IMR-90 (cell line): Measurements from ENCODE around the gene UQCRC1. TPM values are rescaled to one million over a fixed set of nuclear protein-coding genes. Genes with fewer than 3 reads are reported as not detected.

ENCODE experiments used
- ATAC-seq: fragments of 200-7000 bp; cut with Tn5 transposase; 2 replicates; pipeline ENCODE4 v1.9.1; 2020; ENCODE audit warnings: low read depth, mild to moderate bottlenecking, moderate library complexity
- BruUV-seq: library from RNA; stranded (reverse); fragments of 400-500 nt; replicated peaks from 2 replicates; lab custom pipeline; 2021; lab: Mats Ljungman, UMichigan
- CTCF ChIA-PET: fragments of 300-600 bp; formaldehyde crosslinking; extraction: SDS; loops from one replicate; lab custom pipeline; 2021; ENCODE audit warnings: antibody characterized with exemption; lab: Yijun Ruan, JAX
- POLR2A ChIA-PET: fragments of 300-600 bp; sonication (Branson Sonifier 250); formaldehyde crosslinking; loops from one replicate; lab custom pipeline; 2022; ENCODE audit warnings: antibody characterized with exemption; ENCODE audit not compliant: unreplicated experiment; lab: Charles Lee
- DNase-seq: peaks from one replicate; pipeline ENCODE4 v3.0.0; 2013
- H2AFZ ChIP-seq: replicated peaks from 2 replicates; pipeline ENCODE3; 2013; ENCODE audit warnings: low read length, mild to moderate bottlenecking; ENCODE audit not compliant: poor library complexity
- H2AK5ac ChIP-seq: 2 replicates; pipeline ENCODE4 v1.6.1; 2013; ENCODE audit warnings: low read depth, low read length, inconsistent platforms
- H2AK9ac ChIP-seq: replicated peaks from 2 replicates; pipeline ENCODE3; 2013; ENCODE audit warnings: mild to moderate bottlenecking, low read depth, low read length, moderate library complexity; ENCODE audit not compliant: poor library complexity
- H2BK120ac ChIP-seq: 2 replicates; pipeline ENCODE4 v1.6.1; 2013; ENCODE audit warnings: low read depth, low read length, inconsistent platforms
- H2BK15ac ChIP-seq: 3 replicates; pipeline ENCODE4 v1.6.1; 2013; ENCODE audit warnings: low read depth, low read length, inconsistent platforms
- H2BK20ac ChIP-seq: 2 replicates; pipeline ENCODE4 v1.6.1; 2013; ENCODE audit warnings: low read depth, mild to moderate bottlenecking, inconsistent platforms, low read length, moderate library complexity
- H2BK5ac ChIP-seq: 2 replicates; pipeline ENCODE4 v1.6.1; 2013; ENCODE audit warnings: mild to moderate bottlenecking, low read depth, low read length, inconsistent platforms; ENCODE audit not compliant: poor library complexity, severe bottlenecking
- H3K14ac ChIP-seq: replicated peaks from 2 replicates; pipeline ENCODE4 v1.6.1; 2013; ENCODE audit warnings: low read depth, low read length, inconsistent platforms
- H3K18ac ChIP-seq: 2 replicates; pipeline ENCODE4 v1.6.1; 2013; ENCODE audit warnings: low read depth, low read length, control low read depth
- H3K23ac ChIP-seq: 2 replicates; pipeline ENCODE4 v1.6.1; 2013; ENCODE audit warnings: low read depth, low read length, inconsistent platforms
- H3K27ac ChIP-seq: 2 replicates; pipeline ENCODE4 v1.5.1; 2013; ENCODE audit warnings: mild to moderate bottlenecking, control low read depth, low read length; ENCODE audit not compliant: insufficient read depth
- H3K27me3 ChIP-seq: 2 replicates; pipeline ENCODE4 v1.6.1; 2013; ENCODE audit warnings: low read length; ENCODE audit not compliant: control insufficient read depth, insufficient read depth
- H3K36me3 ChIP-seq: 2 replicates; pipeline ENCODE4 v1.6.1; 2013; ENCODE audit warnings: low read length, mixed read lengths; ENCODE audit not compliant: control insufficient read depth, insufficient read depth
- H3K4ac ChIP-seq: 2 replicates; pipeline ENCODE4 v1.6.1; 2013; ENCODE audit warnings: low read depth, low read length, inconsistent platforms
- H3K4me1 ChIP-seq: 2 replicates; pipeline ENCODE4 v1.6.1; 2013; ENCODE audit warnings: low read length, mixed read lengths; ENCODE audit not compliant: control insufficient read depth, insufficient read depth
- H3K4me2 ChIP-seq: 2 replicates; pipeline ENCODE4 v1.6.1; 2013; ENCODE audit warnings: low read depth, mild to moderate bottlenecking, control low read depth, low read length, moderate library complexity
- H3K4me3 ChIP-seq: 2 replicates; pipeline ENCODE4 v1.5.1; 2013; ENCODE audit warnings: low read depth, mild to moderate bottlenecking, control low read depth, low read length, moderate library complexity; ENCODE audit not compliant: insufficient read depth
- H3K56ac ChIP-seq: 2 replicates; pipeline ENCODE4 v1.6.1; 2013; ENCODE audit warnings: low read length, inconsistent platforms; ENCODE audit not compliant: insufficient read depth; ENCODE audit errors: extremely low read depth
- H3K79me1 ChIP-seq, 2 experiments: 2 replicates each; pipeline ENCODE4 v1.6.1; 2013; ENCODE audit warnings: low read length in 2 of 2, inconsistent platforms in 1 of 2, low read depth in 1 of 2
- H3K9ac ChIP-seq: 2 replicates; pipeline ENCODE4 v1.6.1; 2013; ENCODE audit warnings: low read depth, low read length, control low read depth
- H3K9me1 ChIP-seq: 2 replicates; pipeline ENCODE4 v1.6.1; 2013; ENCODE audit warnings: low read length, inconsistent platforms; ENCODE audit not compliant: insufficient read depth
- H3K9me3 ChIP-seq: 2 replicates; pipeline ENCODE4 v1.6.1; 2013; ENCODE audit warnings: low read length; ENCODE audit not compliant: control insufficient read depth, insufficient read depth
- H4K20me1 ChIP-seq: 2 replicates; pipeline ENCODE4 v1.6.1; 2013; ENCODE audit warnings: low read length, inconsistent platforms; ENCODE audit not compliant: insufficient read depth
- H4K5ac ChIP-seq: 2 replicates; pipeline ENCODE4 v1.6.1; 2013; ENCODE audit warnings: mild to moderate bottlenecking, low read depth, low read length, control low read depth
- H4K8ac ChIP-seq, 2 experiments: 2 replicates each; pipeline ENCODE4 v1.6.1; 2013; ENCODE audit warnings: low read depth in 2 of 2, low read length in 2 of 2, control low read depth in 1 of 2, inconsistent platforms in 1 of 2
- H4K91ac ChIP-seq: 2 replicates; pipeline ENCODE4 v1.6.1; 2013; ENCODE audit warnings: low read depth, low read length, inconsistent platforms; ENCODE audit not compliant: insufficient read depth
- CHD1 ChIP-seq: IDR thresholded peaks from 2 replicates; pipeline ENCODE4 v1.6.1; 2012; ENCODE audit warnings: low read depth, low read length, improper control_type of control experiment
- FOS ChIP-seq: fragments of 150-350 bp; IDR thresholded peaks from 2 replicates; pipeline ENCODE4 v1.6.1; 2016; ENCODE audit warnings: low read depth, low read length
- MAZ ChIP-seq: IDR thresholded peaks from 2 replicates; pipeline ENCODE4 v1.6.1; 2012; ENCODE audit warnings: low read depth, mild to moderate bottlenecking, low read length, improper control_type of control experiment, moderate library complexity, borderline replicate concordance
- MXI1 ChIP-seq: IDR thresholded peaks from 2 replicates; pipeline ENCODE4 v1.6.1; 2012; ENCODE audit warnings: low read depth, mild to moderate bottlenecking, low read length, moderate library complexity, borderline replicate concordance
- NFE2L2 ChIP-seq: fragments of 150-350 bp; IDR thresholded peaks from 2 replicates; pipeline ENCODE4 v1.6.1; 2016; ENCODE audit warnings: low read depth, mild to moderate bottlenecking, low read length
- WGBS, 2 experiments: methylation state at CpG; one replicate each; pipeline versions ENCODE4 v1.1.5 to v1.1.7; 2013; ENCODE audit warnings: missing lambda C conversion rate in 2 of 2; ENCODE audit not compliant: insufficient read length in 1 of 2; ENCODE audit errors: extremely low coverage in 2 of 2; 5-methylcytosine and 5-hydroxymethylcytosine counted together
- dilution Hi-C: fragments of 300-500 bp; cut with HindIII; formaldehyde crosslinking; loops from one replicate; pipeline ENCODE4 v1.14.3; 2018; ENCODE audit warnings: low sequenced_read_pairs; ENCODE audit not compliant: unreplicated experiment
- in situ Hi-C: fragments of 300-500 bp; cut with MboI; formaldehyde crosslinking; loops from 3 replicates; pipeline ENCODE4 v1.14.3; 2019; ENCODE audit warnings: low sequenced_read_pairs, inconsistent platforms, mixed read lengths
- intact Hi-C: fragments of 100-400 bp; cut with micrococcal nuclease; formaldehyde crosslinking; loops from 2 replicates; pipeline ENCODE4 v1.10.0; 2022
- polyA plus RNA-seq, 3 experiments: library from polyadenylated mRNA; depleted of rRNA; stranded (reverse); fragments of >200 nt; gene quantifications; 2 replicates each; pipeline ENCODE4 v1.2.3, GENCODE V29; 2012; ENCODE audit warnings: low replicate concordance in 1 of 3
- total RNA-seq: library from RNA; depleted of rRNA; stranded (reverse); fragments of >200 nt; gene quantifications from 2 replicates; pipeline ENCODE4 v1.2.3, GENCODE V29; 2012

The UQCRC1 gene
- total and polyA plus RNA-seq, 2 of the 4 experiments (the other 2 are of a cell fraction), result 474 to 1,365 TPM

DNA sequence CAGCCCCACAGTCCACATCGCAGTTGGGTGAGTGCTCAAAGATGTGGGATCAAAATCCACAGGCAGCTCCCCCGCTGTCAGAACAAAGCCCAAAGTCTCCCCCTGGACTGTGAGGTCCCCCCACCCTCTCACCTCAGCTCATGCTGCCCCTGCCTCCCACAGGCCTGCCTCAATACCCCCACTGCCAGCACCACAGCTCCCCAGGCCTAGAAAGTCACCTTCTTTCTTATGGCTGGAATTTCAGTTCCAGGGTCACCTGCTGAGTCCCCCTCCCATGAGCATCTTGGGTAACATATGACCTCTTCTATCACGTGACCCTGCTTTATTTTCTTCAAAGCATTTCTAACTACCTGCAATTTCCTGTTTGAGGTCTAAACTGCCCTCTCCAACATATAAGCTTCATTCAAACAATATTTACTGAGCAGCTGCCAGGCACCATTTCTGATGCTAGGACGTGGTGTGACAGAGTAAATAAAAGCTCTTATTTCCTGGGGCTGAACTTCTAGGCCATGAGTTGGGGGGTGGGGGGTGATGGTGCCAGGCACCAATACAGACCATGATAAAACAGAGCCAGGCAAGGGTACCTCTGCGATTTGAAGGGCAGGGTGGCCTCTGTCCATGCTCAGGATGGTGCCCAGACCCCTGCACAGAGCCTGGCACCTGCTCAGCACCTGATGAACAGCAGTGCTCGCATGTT, 14.6 kb upstream of the UQCRC1 start:
- in situ Hi-C loops, result no loop called here
- Histone ChIP-seq H3K9me3 (no peaks in the 10 kb centered on the region), H4K91ac (no peak overlapping the region), H3K18ac (no peak overlapping the region), H3K36me3 (peaks cover 57% of the 10 kb centered on the region), H2AFZ (no peak overlapping the region), H2BK20ac (no peak overlapping the region), H3K9me1 (no peaks in the 10 kb centered on the region), H3K27me3 (no peaks in the 10 kb centered on the region), H2BK15ac (no peak overlapping the region), H2AK5ac (no peak overlapping the region), H2AK9ac (peak overlapping the region; percentile 37), H4K20me1 (peaks cover 5% of the 10 kb centered on the region; the same call in 1 of the 2 replicates), H3K4me2 (no peak overlapping the region), H3K79me1 (no peaks in the 10 kb centered on the region; a peak in 1 of 4 replicates), H4K8ac (no peak overlapping the region), H3K14ac (no peak overlapping the region), H3K9ac (no peak overlapping the region), H3K23ac (no peak overlapping the region), H3K56ac (no peak overlapping the region), H3K4me3 (no peak overlapping the region), H3K4me1 (peaks cover 4% of the 10 kb centered on the region; the same call in 1 of the 2 replicates), H4K5ac (no peak overlapping the region), H2BK5ac (no peak overlapping the region), H3K27ac (no peak overlapping the region), H3K4ac (no peak overlapping the region), H2BK120ac (no peak overlapping the region)
- CTCF ChIA-PET, result interaction anchor here (0.9 kb wide), 1 partner anchor 10 kb away, joined by 3 read pairs; no protein-coding TSS in a partner anchor
- BruUV-seq, result no TSS peak
- dilution Hi-C loops, result no loop called here
- TF ChIP-seq NFE2L2 (no peak), CHD1 (no peak), MXI1 (no peak), FOS (no peak), MAZ (no peak)
- no peak for ATAC-seq
- POLR2A ChIA-PET, result no interaction called here
- 100% methylated on average over 1 of the region's 6 CpGs; no CpG with 5 or more reads in 1 of the 2 experiments for WGBS, 2 experiments
- intact Hi-C loops, result no loop called here
- no peak for DNase-seq
